DND-41 (cell line): Measurements from ENCODE around the gene OR2A5.

Source experiments
- ATAC-seq: fragments of 200-7000 bp; cut with Tn5 transposase; 3 replicates; pipeline ENCODE4 v1.9.1; 2021; ENCODE audit warnings: low read depth; ENCODE audit not compliant: insufficient read depth
- DNase-seq: peaks from one replicate; pipeline ENCODE4 v3.0.0-alpha.2; 2020
- H2AFZ ChIP-seq: 2 replicates; pipeline ENCODE4 v1.6.0; 2012; ENCODE audit warnings: low read depth, low read length
- H3K27ac ChIP-seq: 2 replicates; pipeline ENCODE4 v1.5.1; 2012; ENCODE audit warnings: low read length, inconsistent platforms
- H3K27me3 ChIP-seq: fragments of 200-600 bp; sonication (generic); 2 replicates; pipeline ENCODE4 v1.6.0; 2012; ENCODE audit warnings: low read length, mild to moderate bottlenecking, inconsistent platforms; ENCODE audit not compliant: insufficient read depth, poor library complexity
- H3K36me3 ChIP-seq: 2 replicates; pipeline ENCODE4 v1.5.1; 2012; ENCODE audit warnings: low read length, inconsistent platforms; ENCODE audit not compliant: insufficient read depth
- H3K4me1 ChIP-seq: 2 replicates; pipeline ENCODE4 v1.5.1; 2012; ENCODE audit warnings: mild to moderate bottlenecking, low read length; ENCODE audit not compliant: insufficient read depth
- H3K4me2 ChIP-seq: 2 replicates; pipeline ENCODE4 v1.6.0; 2012; ENCODE audit warnings: mild to moderate bottlenecking, moderate library complexity, low read length, inconsistent platforms; ENCODE audit not compliant: insufficient read depth
- H3K4me3 ChIP-seq, 2 experiments: fragments of 200-600 bp in 1 of 2; shearing (Covaris generic) in 1 of 2; 2 replicates each; pipeline ENCODE4 v1.5.1; 2012 to 2016; ENCODE audit warnings: inconsistent platforms in 2 of 2, low read length in 2 of 2, mild to moderate bottlenecking in 2 of 2, low read depth in 1 of 2, moderate library complexity in 1 of 2
- H3K79me2 ChIP-seq: 2 replicates; pipeline ENCODE4 v1.6.0; 2012; ENCODE audit warnings: low read length, inconsistent platforms; ENCODE audit not compliant: insufficient read depth
- H3K9ac ChIP-seq: 2 replicates; pipeline ENCODE4 v1.6.0; 2012; ENCODE audit warnings: low read depth, mild to moderate bottlenecking, inconsistent platforms, low read length, moderate library complexity
- H3K9me3 ChIP-seq: 2 replicates; pipeline ENCODE4 v1.5.1; 2012; ENCODE audit warnings: low read length, moderate library complexity, mild to moderate bottlenecking, inconsistent platforms; ENCODE audit not compliant: insufficient read depth, severe bottlenecking
- H4K20me1 ChIP-seq: 2 replicates; pipeline ENCODE4 v1.6.0; 2012; ENCODE audit warnings: low read length; ENCODE audit not compliant: insufficient read depth
- EZH2 ChIP-seq: IDR thresholded peaks from 3 replicates; pipeline ENCODE4 v1.6.1; 2012; ENCODE audit warnings: borderline replicate concordance, low read depth, mild to moderate bottlenecking, moderate library complexity, low read length, inconsistent platforms; ENCODE audit not compliant: severe bottlenecking
- TF ChIP-seq, protein P1 (sequence below): IDR thresholded peaks from 2 replicates; pipeline ENCODE4 v1.5.1; 2012; ENCODE audit warnings: borderline replicate concordance, low read length, moderate library complexity, mild to moderate bottlenecking; ENCODE audit not compliant: poor library complexity, severe bottlenecking; ENCODE audit errors: extremely low read depth

The OR2A5 gene

DNA sequence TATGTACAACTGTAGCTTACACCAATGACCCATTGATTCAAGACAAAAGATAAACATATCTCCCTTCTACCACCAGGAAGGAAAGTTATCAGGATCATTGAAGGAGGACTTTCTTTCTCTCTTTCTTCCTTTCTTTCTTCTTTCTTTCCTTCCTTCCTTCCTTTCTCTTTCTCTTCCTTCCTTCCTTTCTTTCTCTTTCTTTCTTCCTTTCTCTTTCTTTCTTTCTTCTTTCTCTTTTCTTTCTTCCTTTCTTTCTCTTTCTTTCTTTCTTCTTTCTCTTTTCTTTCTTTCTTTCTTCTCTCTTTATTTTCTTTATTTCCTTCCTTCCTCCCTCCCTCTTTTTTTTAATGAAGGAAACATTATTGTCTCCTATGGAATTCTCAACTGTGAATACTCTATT is 50.0 kb downstream of the OR2A5 start:
- TF ChIP-seq, protein P1, sequence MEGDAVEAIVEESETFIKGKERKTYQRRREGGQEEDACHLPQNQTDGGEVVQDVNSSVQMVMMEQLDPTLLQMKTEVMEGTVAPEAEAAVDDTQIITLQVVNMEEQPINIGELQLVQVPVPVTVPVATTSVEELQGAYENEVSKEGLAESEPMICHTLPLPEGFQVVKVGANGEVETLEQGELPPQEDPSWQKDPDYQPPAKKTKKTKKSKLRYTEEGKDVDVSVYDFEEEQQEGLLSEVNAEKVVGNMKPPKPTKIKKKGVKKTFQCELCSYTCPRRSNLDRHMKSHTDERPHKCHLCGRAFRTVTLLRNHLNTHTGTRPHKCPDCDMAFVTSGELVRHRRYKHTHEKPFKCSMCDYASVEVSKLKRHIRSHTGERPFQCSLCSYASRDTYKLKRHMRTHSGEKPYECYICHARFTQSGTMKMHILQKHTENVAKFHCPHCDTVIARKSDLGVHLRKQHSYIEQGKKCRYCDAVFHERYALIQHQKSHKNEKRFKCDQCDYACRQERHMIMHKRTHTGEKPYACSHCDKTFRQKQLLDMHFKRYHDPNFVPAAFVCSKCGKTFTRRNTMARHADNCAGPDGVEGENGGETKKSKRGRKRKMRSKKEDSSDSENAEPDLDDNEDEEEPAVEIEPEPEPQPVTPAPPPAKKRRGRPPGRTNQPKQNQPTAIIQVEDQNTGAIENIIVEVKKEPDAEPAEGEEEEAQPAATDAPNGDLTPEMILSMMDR = no peak
- TF ChIP-seq EZH2 = no peak
- H3K4me2 ChIP-seq = no peak overlapping the region
- H3K9me3 ChIP-seq = no peaks in the 10 kb centered on the region
- no peak for DNase-seq
- ATAC-seq = no peak
- H4K20me1 ChIP-seq = no peaks in the 10 kb centered on the region
- no peaks in the 10 kb centered on the region for H3K27me3 ChIP-seq
- no peak overlapping the region for H3K9ac ChIP-seq
- H3K27ac ChIP-seq = no peak overlapping the region
- no peak overlapping the region for H3K4me3 ChIP-seq
- H2AFZ ChIP-seq = no peak overlapping the region
- H3K36me3 ChIP-seq = no peaks in the 10 kb centered on the region
- H3K4me1 ChIP-seq = peaks cover 6% of the 10 kb centered on the region
- H3K79me2 ChIP-seq = no peaks in the 10 kb centered on the region

DNA sequence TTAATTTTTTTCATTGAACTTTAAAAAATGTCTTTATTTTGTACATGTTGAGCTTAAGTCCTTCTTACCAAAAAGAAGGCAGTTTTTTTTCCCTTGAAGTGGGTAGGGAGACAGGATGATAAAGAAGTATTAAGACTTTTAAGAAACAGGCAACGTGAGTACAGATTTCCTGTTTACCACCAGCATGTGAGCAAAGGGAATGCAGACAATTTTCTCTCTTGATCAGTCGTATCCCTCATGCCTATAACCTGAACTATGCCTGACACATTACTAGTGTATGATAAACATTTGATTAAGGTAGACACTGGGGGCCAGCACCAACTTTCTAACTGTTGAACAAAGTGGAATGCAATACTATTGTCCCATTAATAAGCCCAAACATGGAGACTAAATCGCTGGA is 51.9 kb downstream of the OR2A5 start:
- Histone ChIP-seq H3K4me1 (peaks cover 6% of the 10 kb centered on the region), H3K9me3 (no peaks in the 10 kb centered on the region), H4K20me1 (no peaks in the 10 kb centered on the region), H3K79me2 (no peaks in the 10 kb centered on the region), H3K4me3 (no peak overlapping the region), H3K9ac (no peak overlapping the region), H3K27ac (no peak overlapping the region), H2AFZ (no peak overlapping the region), H3K36me3 (no peaks in the 10 kb centered on the region), H3K27me3 (no peaks in the 10 kb centered on the region), H3K4me2 (no peak overlapping the region)
- ATAC-seq (peak; percentile 62; the same call in 1 of the 3 replicates), DNase-seq (no peak)
- no peak for TF ChIP-seq EZH2
- TF ChIP-seq, protein P1 = no peak

DNA sequence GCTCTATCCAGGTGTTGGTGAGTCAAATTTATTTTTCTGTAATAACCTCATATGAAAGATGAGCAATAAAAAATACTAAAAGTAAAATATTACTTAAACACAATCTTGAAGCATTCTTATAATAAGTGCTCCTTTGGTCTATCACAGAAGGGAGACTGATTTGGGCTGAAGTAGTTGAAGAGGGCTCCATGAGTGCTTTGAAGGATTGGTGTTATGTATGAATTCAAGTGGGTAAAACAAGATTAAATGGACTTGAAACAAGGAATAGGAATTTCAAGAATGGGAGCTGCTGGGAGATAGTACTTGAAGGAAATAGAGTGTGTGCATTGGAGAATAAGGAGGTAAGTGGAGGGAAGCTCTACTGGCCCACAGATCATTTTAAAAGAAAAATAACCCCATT is 53.3 kb downstream of the OR2A5 start:
- no peak overlapping the region for H3K27ac ChIP-seq
- TF ChIP-seq EZH2 = no peak
- TF ChIP-seq, protein P1 = no peak
- DNase-seq = no peak

DNA sequence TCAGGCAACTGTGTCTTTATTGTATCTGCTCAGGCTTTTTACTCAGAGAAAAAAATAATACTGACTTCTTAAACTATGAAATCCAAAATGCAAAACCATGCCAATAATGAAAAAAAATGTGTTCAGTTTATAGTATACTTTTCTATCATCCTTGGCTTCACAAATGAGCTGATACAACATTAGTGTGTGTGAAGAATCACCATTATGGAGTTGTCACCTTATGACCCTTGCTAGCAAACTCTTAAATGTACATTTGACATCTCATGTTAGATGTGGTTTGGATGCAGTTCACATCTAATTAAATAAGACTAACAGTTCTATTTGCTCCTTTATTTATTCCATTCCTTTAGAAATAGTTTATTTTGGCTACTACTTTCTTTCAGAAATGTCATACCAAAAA is 56.5 kb downstream of the OR2A5 start:
- no peak overlapping the region for H3K27ac ChIP-seq
- no peaks in the 10 kb centered on the region for H3K79me2 ChIP-seq
- no peak overlapping the region for H3K4me3 ChIP-seq
- no peak overlapping the region for H3K9ac ChIP-seq
- no peaks in the 10 kb centered on the region for H4K20me1 ChIP-seq
- H3K9me3 ChIP-seq = no peaks in the 10 kb centered on the region
- TF ChIP-seq, protein P1 = no peak
- no peak for TF ChIP-seq EZH2
- no peaks in the 10 kb centered on the region for H3K27me3 ChIP-seq
- DNase-seq = no peak
- H3K4me1 ChIP-seq = peaks cover 6% of the 10 kb centered on the region
- H3K4me2 ChIP-seq = no peak overlapping the region
- no peaks in the 10 kb centered on the region for H3K36me3 ChIP-seq
- no peak for ATAC-seq
- H2AFZ ChIP-seq = no peak overlapping the region

More for the DNA sequence above, 53.3 kb downstream of the OR2A5 start:
- H3K4me2 ChIP-seq = no peak overlapping the region
- no peak overlapping the region for H2AFZ ChIP-seq
- H3K36me3 ChIP-seq = no peaks in the 10 kb centered on the region
- peaks cover 6% of the 10 kb centered on the region for H3K4me1 ChIP-seq
- H3K79me2 ChIP-seq = no peaks in the 10 kb centered on the region
- H4K20me1 ChIP-seq = no peaks in the 10 kb centered on the region
- H3K9me3 ChIP-seq = no peaks in the 10 kb centered on the region
- no peaks in the 10 kb centered on the region for H3K27me3 ChIP-seq
- ATAC-seq = no peak
- H3K9ac ChIP-seq = no peak overlapping the region
- H3K4me3 ChIP-seq = no peak overlapping the region
